ENCODE measurements around the gene PPP6R3. TPM values are rescaled to one million over a fixed set of nuclear protein-coding genes. Genes with fewer than 3 reads are reported as not detected.

The PPP6R3 gene
- total RNA-seq, 1 experiment from 2014 or later, result 129 TPM

GRCh38 chr11:68423481-68423880 lies 37.1 kb upstream of the PPP6R3 start:
- no peaks in the 10 kb centered on the region for H3F3A ChIP-seq (ENCODE audit: insufficient read depth, low read depth)
- ChIA-PET POLR2A (ENCODE audit: unreplicated experiment) (no interaction called here), CTCF (no interaction called here)
- no peak for DNase-seq
- no peak overlapping the region for H3K27ac ChIP-seq
- H3K79me2 ChIP-seq (ENCODE audit: low read depth), result no peaks in the 10 kb centered on the region
- TF ChIP-seq, protein P1, sequence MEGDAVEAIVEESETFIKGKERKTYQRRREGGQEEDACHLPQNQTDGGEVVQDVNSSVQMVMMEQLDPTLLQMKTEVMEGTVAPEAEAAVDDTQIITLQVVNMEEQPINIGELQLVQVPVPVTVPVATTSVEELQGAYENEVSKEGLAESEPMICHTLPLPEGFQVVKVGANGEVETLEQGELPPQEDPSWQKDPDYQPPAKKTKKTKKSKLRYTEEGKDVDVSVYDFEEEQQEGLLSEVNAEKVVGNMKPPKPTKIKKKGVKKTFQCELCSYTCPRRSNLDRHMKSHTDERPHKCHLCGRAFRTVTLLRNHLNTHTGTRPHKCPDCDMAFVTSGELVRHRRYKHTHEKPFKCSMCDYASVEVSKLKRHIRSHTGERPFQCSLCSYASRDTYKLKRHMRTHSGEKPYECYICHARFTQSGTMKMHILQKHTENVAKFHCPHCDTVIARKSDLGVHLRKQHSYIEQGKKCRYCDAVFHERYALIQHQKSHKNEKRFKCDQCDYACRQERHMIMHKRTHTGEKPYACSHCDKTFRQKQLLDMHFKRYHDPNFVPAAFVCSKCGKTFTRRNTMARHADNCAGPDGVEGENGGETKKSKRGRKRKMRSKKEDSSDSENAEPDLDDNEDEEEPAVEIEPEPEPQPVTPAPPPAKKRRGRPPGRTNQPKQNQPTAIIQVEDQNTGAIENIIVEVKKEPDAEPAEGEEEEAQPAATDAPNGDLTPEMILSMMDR (conservative IDR thresholded peaks at IDR 0.05), result no peak
- no peak for TF ChIP-seq EZH2 (IDR thresholded peaks at IDR 0.05; ENCODE audit: low read depth)
- BruUV-seq (replicated peaks), result no TSS peak
- H3K4me2 ChIP-seq, result no peak overlapping the region
- H3K27me3 ChIP-seq (ENCODE audit: insufficient read depth, low read depth), result no peaks in the 10 kb centered on the region
- H3K4me3 ChIP-seq, result no peak overlapping the region
- H4K20me1 ChIP-seq (ENCODE audit: insufficient read depth), result peaks cover 7% of the 10 kb centered on the region; the same call in 1 of the 2 replicates
- no peaks in the 10 kb centered on the region for H3K9me2 ChIP-seq (ENCODE audit: insufficient read depth)
- intact Hi-C loops (cut with micrococcal nuclease; ENCODE audit: unreplicated experiment), result no loop called here
- H3K4me1 ChIP-seq (replicated peaks; ENCODE audit: insufficient read depth), result no peaks in the 10 kb centered on the region
- H3K9me3 ChIP-seq (ENCODE audit: insufficient read depth, low read depth), result no peaks in the 10 kb centered on the region
- H3K36me3 ChIP-seq (ENCODE audit: low read depth), result peaks cover 12% of the 10 kb centered on the region; the same call in 1 of the 2 replicates
- no peak overlapping the region for H2AFZ ChIP-seq

- Histone ChIP-seq H3K4me3 (no peak overlapping the region), H3K9me2 (ENCODE audit: insufficient read depth) (no peaks in the 10 kb centered on the region), H3K27me3 (ENCODE audit: insufficient read depth, low read depth) (no peaks in the 10 kb centered on the region), H3K27ac (no peak overlapping the region), H3K4me2 (no peak overlapping the region), H3K4me1 (replicated peaks; ENCODE audit: insufficient read depth) (no peaks in the 10 kb centered on the region), H3K36me3 (ENCODE audit: low read depth) (peaks cover 10% of the 10 kb centered on the region; the same call in 1 of the 2 replicates), H3K9me3 (ENCODE audit: insufficient read depth, low read depth) (peaks cover 3% of the 10 kb centered on the region; the same call in 1 of the 2 replicates), H4K20me1 (ENCODE audit: insufficient read depth) (0 out of 2 replicates have a peak, but pooled peaks cover 6% of the 10 kb centered on the region), H3F3A (ENCODE audit: insufficient read depth, low read depth) (no peaks in the 10 kb centered on the region), H3K79me2 (ENCODE audit: low read depth) (no peaks in the 10 kb centered on the region), H2AFZ (no peak overlapping the region)
- no TSS peak for BruUV-seq (replicated peaks)
- DNase-seq, result no peak
- ChIA-PET CTCF (no interaction called here), POLR2A (ENCODE audit: unreplicated experiment) (no interaction called here)
- intact Hi-C loops (cut with micrococcal nuclease; ENCODE audit: unreplicated experiment), result no loop called here
- TF ChIP-seq, protein P1 (conservative IDR thresholded peaks at IDR 0.05), result no peak
- no peak for TF ChIP-seq EZH2 (IDR thresholded peaks at IDR 0.05; ENCODE audit: low read depth)
These were observed 36.4 kb upstream of the PPP6R3 start for GRCh38 chr11:68424101-68424632.

- H3F3A ChIP-seq (ENCODE audit: insufficient read depth, low read depth), result no peaks in the 10 kb centered on the region; the same call in 1 of the 2 replicates
- intact Hi-C loops (cut with micrococcal nuclease; ENCODE audit: unreplicated experiment), result no loop called here
- H3K27ac ChIP-seq, result no peak overlapping the region
- H3K27me3 ChIP-seq (ENCODE audit: insufficient read depth, low read depth), result no peaks in the 10 kb centered on the region
- no peak overlapping the region for H2AFZ ChIP-seq
- peaks cover 10% of the 10 kb centered on the region; the same call in 1 of the 2 replicates for H3K9me3 ChIP-seq (ENCODE audit: insufficient read depth, low read depth)
- no TSS peak for BruUV-seq (replicated peaks)
- no peak overlapping the region for H3K4me3 ChIP-seq
- H3K4me2 ChIP-seq, result no peak overlapping the region
- no peaks in the 10 kb centered on the region for H3K9me2 ChIP-seq (ENCODE audit: insufficient read depth)
- peaks cover 19% of the 10 kb centered on the region for H3K36me3 ChIP-seq (ENCODE audit: low read depth)
- TF ChIP-seq, protein P1 (conservative IDR thresholded peaks at IDR 0.05), result no peak
- TF ChIP-seq EZH2 (IDR thresholded peaks at IDR 0.05; ENCODE audit: low read depth), result no peak
- no peak for DNase-seq
- POLR2A ChIA-PET (ENCODE audit: unreplicated experiment), result no interaction called here
- no peaks in the 10 kb centered on the region for H3K79me2 ChIP-seq (ENCODE audit: low read depth)
- CTCF ChIA-PET, result no interaction called here
- 0 out of 2 replicates have a peak, but pooled peaks cover 6% of the 10 kb centered on the region for H4K20me1 ChIP-seq (ENCODE audit: insufficient read depth)
- no peaks in the 10 kb centered on the region for H3K4me1 ChIP-seq (replicated peaks; ENCODE audit: insufficient read depth)
These were observed 35.3 kb upstream of the PPP6R3 start for GRCh38 chr11:68424981-68425865.
